HepG2 (cell line): ENCODE measurements around the gene EBP. TPM values are rescaled to one million over a fixed set of nuclear protein-coding genes. Genes with fewer than 3 reads are reported as not detected.

Experiments
- CC2D1A ChIP-seq: sonication (generic); formaldehyde crosslinking; IDR thresholded peaks from 2 replicates; pipeline ENCODE4 v1.8.1; 2023; ENCODE audit warnings: mild to moderate bottlenecking, missing genetic modification reagents
- CCAR2 ChIP-seq: fragments of 200-400 bp; formaldehyde crosslinking; optimal IDR thresholded peaks from 2 replicates; pipeline ENCODE3; 2018; ENCODE audit warnings: low read depth, mild to moderate bottlenecking, low read length, moderate library complexity
- DZIP1 ChIP-seq: sonication (generic); formaldehyde crosslinking; IDR thresholded peaks from 2 replicates; pipeline ENCODE4 v1.5.0; 2020; ENCODE audit warnings: mild to moderate bottlenecking, missing genetic modification reagents
- FOXA1 ChIP-seq, 2 experiments: fragments of 450-650 bp in 1 of 2; sonication (generic) in 1 of 2; formaldehyde crosslinking in 1 of 2; IDR thresholded peaks; 2 replicates each; pipeline versions ENCODE4 v1.4.0 to v1.6.1; 2016 to 2020; ENCODE audit warnings: missing genetic modification reagents in 1 of 2
- MAFF ChIP-seq: IDR thresholded peaks from 2 replicates; pipeline ENCODE4 v1.6.1; 2011; ENCODE audit warnings: low read depth, low read length, improper control_type of control experiment
- MXI1 ChIP-seq: IDR thresholded peaks from 3 replicates; pipeline ENCODE4 v1.6.1; 2012; ENCODE audit warnings: low read depth, low read length, inconsistent platforms, borderline replicate concordance
- NR2F1 ChIP-seq, 2 experiments: fragments of 450-650 bp in 1 of 2; formaldehyde crosslinking in 1 of 2; IDR thresholded peaks; 2 replicates each; pipeline versions ENCODE4 v1.5.0 to v1.6.1; 2016 to 2020; ENCODE audit warnings: mild to moderate bottlenecking in 1 of 2, missing compliant biosample characterization in 1 of 2, missing genetic modification reagents in 1 of 2, moderate library complexity in 1 of 2
- SCMH1 ChIP-seq: sonication (generic); formaldehyde crosslinking; IDR thresholded peaks from 2 replicates; pipeline ENCODE4 v1.9.0; 2021; ENCODE audit warnings: missing genetic modification reagents, mild to moderate bottlenecking, borderline replicate concordance
- TRIM22 ChIP-seq: fragments of 450-650 bp; IDR thresholded peaks from 2 replicates; pipeline ENCODE4 v1.6.1; 2017
- U2AF1 ChIP-seq: fragments of 200-400 bp; formaldehyde crosslinking; optimal IDR thresholded peaks from 2 replicates; pipeline ENCODE3; 2017; ENCODE audit warnings: mild to moderate bottlenecking, low read depth, low read length
- YEATS2 ChIP-seq: sonication (generic); formaldehyde crosslinking; IDR thresholded peaks from 2 replicates; pipeline ENCODE4 v1.4.0; 2020; ENCODE audit warnings: missing genetic modification reagents, borderline replicate concordance
- ZBTB3 ChIP-seq: sonication (generic); formaldehyde crosslinking; IDR thresholded peaks from 2 replicates; pipeline ENCODE4 v1.4.0; 2020; ENCODE audit warnings: low read depth, mild to moderate bottlenecking, moderate library complexity, missing genetic modification reagents, borderline replicate concordance
- ZBTB33 ChIP-seq: sonication (generic); formaldehyde crosslinking; IDR thresholded peaks from 2 replicates; pipeline ENCODE4 v1.4.0; 2020; ENCODE audit warnings: missing genetic modification reagents
- ZBTB42 ChIP-seq: sonication (generic); formaldehyde crosslinking; IDR thresholded peaks from 2 replicates; pipeline ENCODE4 v1.5.0; 2020; ENCODE audit warnings: mild to moderate bottlenecking, missing genetic modification reagents
- ZEB1 ChIP-seq: IDR thresholded peaks from 2 replicates; pipeline ENCODE4 v1.6.1; 2012; ENCODE audit warnings: mild to moderate bottlenecking, low read depth, inconsistent platforms; ENCODE audit not compliant: insufficient replicate concordance
- ZFP62 ChIP-seq: sonication (generic); formaldehyde crosslinking; IDR thresholded peaks from 2 replicates; pipeline ENCODE4 v1.4.0; 2020; ENCODE audit warnings: missing genetic modification reagents
- ZNF296 ChIP-seq: sonication (generic); formaldehyde crosslinking; conservative IDR thresholded peaks from 2 replicates; pipeline ENCODE4 v1.5.0; 2020; ENCODE audit warnings: mild to moderate bottlenecking, missing genetic modification reagents
- ZNF337 ChIP-seq: sonication (generic); formaldehyde crosslinking; IDR thresholded peaks from 2 replicates; pipeline ENCODE4 v1.5.1; 2020; ENCODE audit warnings: missing genetic modification reagents, low read depth, mild to moderate bottlenecking, borderline replicate concordance
- ZNF572 ChIP-seq: sonication (generic); formaldehyde crosslinking; IDR thresholded peaks from 2 replicates; pipeline ENCODE4 v1.5.1; 2020; ENCODE audit warnings: mild to moderate bottlenecking, missing genetic modification reagents
- polyA plus RNA-seq, 8 experiments: library from polyadenylated mRNA; depleted of rRNA in 3 of 8; stranded (reverse) in 7 of 8; unstranded in 1 of 8; fragments of >200 nt; fragmentation: Illumina TruSeq in 4 of 8; extraction: Trizol in 4 of 8; gene quantifications; 2 replicates each; pipeline versions ENCODE4 v1.2.1 to v1.2.3, GENCODE V29; 2011 to 2016; ENCODE audit warnings: low read depth in 4 of 8, missing spikeins in 1 of 8, mixed read lengths in 1 of 8; ENCODE audit not compliant: insufficient read depth in 1 of 8
- total RNA-seq, 5 experiments: library from RNA; depleted of rRNA; stranded (reverse); fragments of >200 nt; fragmentation: Illumina TruSeq; extraction: Trizol; gene quantifications; 2 replicates each; pipeline ENCODE4 v1.2.3, GENCODE V29; 2016; ENCODE audit warnings: low read depth in 1 of 5
- TF ChIP-seq, protein P1 (sequence below): sonication (generic); formaldehyde crosslinking; IDR thresholded peaks from 2 replicates; pipeline ENCODE4 v1.5.0; 2020; ENCODE audit warnings: missing genetic modification reagents, mild to moderate bottlenecking, borderline replicate concordance
- TF ChIP-seq, protein P2 (sequence below): sonication (generic); formaldehyde crosslinking; IDR thresholded peaks from 2 replicates; pipeline ENCODE4 v1.5.0; 2020; ENCODE audit warnings: missing genetic modification reagents
- TF ChIP-seq, protein P3 (sequence below): sonication (generic); formaldehyde crosslinking; IDR thresholded peaks from 2 replicates; pipeline ENCODE4 v1.8.1; 2023; ENCODE audit warnings: missing genetic modification reagents, mild to moderate bottlenecking, borderline replicate concordance

The EBP gene
- total and polyA plus RNA-seq, 2 of the 13 experiments (the other 11 are each of a cell fraction or from before 2014, with no cell fraction given) = 106 to 260 TPM

DNA sequence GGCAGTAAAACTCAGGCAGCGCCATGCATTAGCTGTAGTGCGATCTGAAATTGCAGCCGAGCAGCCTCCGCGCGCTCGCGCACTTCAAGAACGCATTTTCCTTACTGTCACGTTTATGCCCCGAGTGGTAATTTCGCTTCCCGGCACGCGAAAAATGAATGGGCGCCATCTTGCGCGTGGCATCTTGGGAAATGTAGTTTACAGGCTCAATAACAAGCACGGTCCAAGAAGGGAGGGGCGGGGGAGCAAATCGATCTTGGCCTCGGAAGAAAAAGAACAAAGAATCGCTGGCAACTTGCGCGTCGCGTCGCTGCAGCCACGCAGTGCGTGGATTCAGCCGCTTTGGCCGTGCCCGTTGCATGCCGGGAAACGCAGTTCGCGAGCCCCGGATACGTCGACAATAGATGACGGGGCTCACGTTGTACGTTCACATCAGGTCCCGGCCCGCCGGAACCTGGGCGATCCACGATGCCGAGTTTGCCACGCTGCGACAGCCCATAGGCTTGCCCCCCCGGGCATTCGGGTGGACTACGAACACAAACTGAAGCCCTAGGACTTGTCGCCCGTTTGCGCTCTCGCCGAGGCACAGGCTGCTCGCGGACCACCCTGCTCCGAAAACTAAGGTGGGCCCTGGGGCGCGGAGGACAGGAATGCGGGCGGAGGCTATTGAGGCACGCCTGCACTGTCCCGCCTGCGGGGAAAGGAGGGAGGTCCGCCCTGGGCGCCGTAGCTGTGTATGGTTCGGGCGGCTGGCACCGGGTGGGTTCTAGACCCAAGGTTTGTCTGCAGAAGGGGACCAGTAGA, 45.6 kb upstream of the EBP start, which contains the start of gene FTSJ1 (continued):
- TF ChIP-seq DZIP1 (CRISPR knock-in tag) (no peak), ZBTB33 (CRISPR knock-in tag) (no peak), ZNF296 (CRISPR knock-in tag) (no peak), SCMH1 (no peak), NR2F1 (CRISPR knock-in tag; IDR thresholded peaks at IDR 0.05) (no peak), ZNF572 (CRISPR knock-in tag) (no peak), ZEB1 (no peak), ZBTB42 (CRISPR knock-in tag) (0 out of 2 replicates have a peak, but pooled peaks have one; percentile 41), TRIM22 (no peak), CCAR2 (no peak), ZBTB3 (CRISPR knock-in tag) (no peak), ZFP62 (CRISPR knock-in tag) (no peak), MAFF (no peak), ZNF337 (CRISPR knock-in tag) (no peak), YEATS2 (peak; percentile 73; the same call in 1 of the 2 replicates), MXI1 (peak; percentile 43; the same call in 1 of the 3 replicates), FOXA1 (IDR thresholded peaks at IDR 0.05) (no peak), FOXA1 (CRISPR knock-in tag; IDR thresholded peaks at IDR 0.05) (no peak), U2AF1 (no peak), CC2D1A (CRISPR knock-in tag) (no peak)
- TF ChIP-seq, protein P1, sequence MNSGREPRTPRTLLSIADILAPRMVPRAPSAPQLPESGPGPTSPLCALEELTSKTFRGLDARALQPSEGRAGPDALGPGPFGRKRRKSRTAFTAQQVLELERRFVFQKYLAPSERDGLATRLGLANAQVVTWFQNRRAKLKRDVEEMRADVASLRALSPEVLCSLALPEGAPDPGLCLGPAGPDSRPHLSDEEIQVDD (CRISPR knock-in tag) = no peak
- TF ChIP-seq, protein P2, sequence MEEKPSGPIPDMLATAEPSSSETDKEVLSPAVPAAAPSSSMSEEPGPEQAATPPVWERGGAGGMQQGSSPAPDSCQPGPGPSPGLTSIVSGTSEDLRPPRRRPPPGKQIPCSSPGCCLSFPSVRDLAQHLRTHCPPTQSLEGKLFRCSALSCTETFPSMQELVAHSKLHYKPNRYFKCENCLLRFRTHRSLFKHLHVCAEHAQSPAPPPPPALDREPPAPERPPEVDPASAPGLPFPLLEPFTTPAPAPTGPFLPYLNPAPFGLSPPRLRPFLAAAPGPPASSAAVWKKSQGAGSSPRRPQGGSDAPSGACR (CRISPR knock-in tag) = no peak
- TF ChIP-seq, protein P3, sequence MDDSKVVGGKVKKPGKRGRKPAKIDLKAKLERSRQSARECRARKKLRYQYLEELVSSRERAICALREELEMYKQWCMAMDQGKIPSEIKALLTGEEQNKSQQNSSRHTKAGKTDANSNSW (CRISPR knock-in tag) = no peak
